GM12891 (cell line): ENCODE data around the gene PCSK9.

Source experiments
- DNase-seq: peaks from one replicate; pipeline ENCODE4 v3.0.0; 2011; ENCODE audit warnings: low spot score; ENCODE audit not compliant: insufficient read length
- FAIRE-seq: peaks from 2 replicates; lab custom pipeline; 2011; peaks lifted over from hg19 to GRCh38; lab: Jason Lieb, UNC
- PAX5 ChIP-seq: IDR thresholded peaks from 2 replicates; pipeline ENCODE4 v1.6.1; 2011; ENCODE audit warnings: low read length, moderate library complexity, mild to moderate bottlenecking; ENCODE audit not compliant: insufficient read depth, severe bottlenecking
- POLR2A ChIP-seq: IDR thresholded peaks from 2 replicates; pipeline ENCODE4 v1.6.1; 2011; ENCODE audit warnings: low read depth, low read length, control low read depth
- POLR2AphosphoS5 ChIP-seq: IDR thresholded peaks from 2 replicates; pipeline ENCODE4 v1.6.1; 2011; ENCODE audit warnings: low read depth, low read length, control low read depth
- POU2F2 ChIP-seq: IDR thresholded peaks from 2 replicates; pipeline ENCODE4 v1.6.1; 2011; ENCODE audit warnings: low read depth, mild to moderate bottlenecking, control low read depth, low read length, moderate library complexity
- SPI1 ChIP-seq: IDR thresholded peaks from 2 replicates; pipeline ENCODE4 v1.6.1; 2011; ENCODE audit warnings: low read depth, low read length, control low read depth
- TAF1 ChIP-seq: IDR thresholded peaks from 2 replicates; pipeline ENCODE4 v1.6.1; 2011; ENCODE audit warnings: low read depth, low read length, control low read depth

The PCSK9 gene

DNA sequence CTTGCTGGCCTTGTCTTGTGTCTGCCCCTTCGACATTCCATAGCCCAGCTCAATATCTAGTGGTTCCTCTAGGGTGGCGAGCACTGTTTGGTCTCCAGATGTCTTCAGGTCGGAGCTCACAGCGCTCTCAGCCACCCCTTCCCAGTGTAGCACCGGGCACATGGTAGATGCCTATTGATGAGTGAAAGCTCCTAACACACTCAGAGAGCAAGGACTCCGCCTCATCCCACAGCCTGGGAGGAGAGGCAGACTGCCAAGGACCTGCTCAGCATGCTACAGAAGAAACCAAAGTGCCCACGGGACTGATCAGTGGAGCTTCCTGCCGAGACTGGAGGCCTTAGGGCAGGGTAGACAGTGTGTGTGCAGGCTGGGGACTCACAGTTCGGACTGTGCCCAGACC lies 10.9 kb downstream of the PCSK9 start:
- TF ChIP-seq TAF1, result no peak
- TF ChIP-seq PAX5, result no peak
- no peak for TF ChIP-seq SPI1
- TF ChIP-seq POLR2AphosphoS5, result no peak
- no peak for TF ChIP-seq POLR2A
- TF ChIP-seq POU2F2, result no peak
- DNase-seq (no peak), FAIRE-seq (no peak)

- DNase-seq (no peak), FAIRE-seq (no peak)
- TF ChIP-seq PAX5 (no peak), SPI1 (no peak), POLR2AphosphoS5 (no peak), POU2F2 (no peak), TAF1 (no peak), POLR2A (no peak)
Observed at GRCh38 chr1:55051169-55051568, 11.8 kb downstream of the PCSK9 start.

- DNase-seq (no peak), FAIRE-seq (no peak)
- TF ChIP-seq POU2F2 (no peak), SPI1 (no peak), POLR2A (no peak), TAF1 (no peak), PAX5 (no peak), POLR2AphosphoS5 (no peak)
Observed at GRCh38 chr1:55051621-55052020, 12.3 kb downstream of the PCSK9 start.

DNA sequence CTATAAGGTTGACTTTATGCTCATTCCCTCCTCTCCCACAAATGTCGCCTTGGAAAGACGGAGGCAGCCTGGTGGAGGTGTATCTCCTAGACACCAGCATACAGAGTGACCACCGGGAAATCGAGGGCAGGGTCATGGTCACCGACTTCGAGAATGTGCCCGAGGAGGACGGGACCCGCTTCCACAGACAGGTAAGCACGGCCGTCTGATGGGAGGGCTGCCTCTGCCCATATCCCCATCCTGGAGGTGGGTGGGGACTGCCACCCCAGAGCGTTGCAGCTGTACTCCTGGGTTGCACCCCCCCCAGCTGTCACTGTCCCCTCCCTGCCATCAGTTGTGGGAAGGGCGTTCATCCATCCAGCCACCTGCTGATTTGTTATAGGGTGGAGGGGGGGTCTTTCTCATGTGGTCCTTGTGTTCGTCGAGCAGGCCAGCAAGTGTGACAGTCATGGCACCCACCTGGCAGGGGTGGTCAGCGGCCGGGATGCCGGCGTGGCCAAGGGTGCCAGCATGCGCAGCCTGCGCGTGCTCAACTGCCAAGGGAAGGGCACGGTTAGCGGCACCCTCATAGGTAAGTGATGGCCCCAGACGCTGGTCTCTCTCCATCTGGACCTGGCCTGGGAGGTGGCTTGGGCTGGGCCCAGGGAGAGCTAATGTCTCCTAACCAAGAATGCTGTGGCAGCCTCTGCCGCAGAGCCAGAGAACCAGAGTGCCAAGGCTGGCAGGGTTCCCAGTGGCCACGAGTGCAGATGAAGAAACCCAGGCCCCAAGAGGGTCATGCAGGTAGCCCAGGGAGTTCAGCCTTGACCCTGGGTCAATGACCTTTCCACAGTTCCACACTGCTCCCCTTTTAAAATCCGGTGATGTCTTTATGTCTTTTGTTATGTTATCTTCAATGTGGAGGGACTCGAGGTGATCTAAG lies 13.1 kb downstream of the PCSK9 start:
- TF ChIP-seq TAF1 (no peak), PAX5 (no peak), POLR2AphosphoS5 (no peak), POLR2A (no peak), SPI1 (no peak), POU2F2 (no peak)

GRCh38 chr1:55053265-55053954 lies 14.1 kb downstream of the PCSK9 start:
- no peak for TF ChIP-seq SPI1
- no peak for TF ChIP-seq PAX5
- TF ChIP-seq TAF1, result no peak
- no peak for TF ChIP-seq POU2F2
- TF ChIP-seq POLR2AphosphoS5, result no peak
- no peak for TF ChIP-seq POLR2A
- no peak for DNase-seq

More for the DNA sequence above, 13.1 kb downstream of the PCSK9 start:
- no peak for FAIRE-seq
- no peak for DNase-seq

DNA sequence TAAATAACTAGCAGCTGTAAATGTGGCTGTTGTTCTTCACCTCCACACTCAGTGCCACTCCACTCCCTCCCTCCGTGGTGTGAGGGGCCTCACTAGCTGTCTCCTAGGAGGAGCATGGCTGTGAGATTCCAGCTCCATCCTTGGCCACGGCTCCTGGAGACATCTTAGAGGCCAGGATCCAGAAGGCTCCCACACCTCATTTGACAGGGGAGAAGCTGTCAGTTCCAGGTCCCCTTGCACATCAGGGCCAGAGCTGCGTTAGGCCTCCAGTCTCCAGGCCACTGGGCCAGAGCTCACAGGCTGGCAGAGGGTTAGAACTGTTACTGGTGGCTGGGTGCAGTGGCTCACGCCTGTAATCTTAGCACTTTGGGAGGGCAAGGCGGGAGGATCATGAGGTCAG lies 15.0 kb downstream of the PCSK9 start:
- no peak for DNase-seq
- FAIRE-seq, result no peak
- no peak for TF ChIP-seq POLR2AphosphoS5

More at GRCh38 chr1:55053265-55053954, 14.1 kb downstream of the PCSK9 start:
- no peak for FAIRE-seq

DNA sequence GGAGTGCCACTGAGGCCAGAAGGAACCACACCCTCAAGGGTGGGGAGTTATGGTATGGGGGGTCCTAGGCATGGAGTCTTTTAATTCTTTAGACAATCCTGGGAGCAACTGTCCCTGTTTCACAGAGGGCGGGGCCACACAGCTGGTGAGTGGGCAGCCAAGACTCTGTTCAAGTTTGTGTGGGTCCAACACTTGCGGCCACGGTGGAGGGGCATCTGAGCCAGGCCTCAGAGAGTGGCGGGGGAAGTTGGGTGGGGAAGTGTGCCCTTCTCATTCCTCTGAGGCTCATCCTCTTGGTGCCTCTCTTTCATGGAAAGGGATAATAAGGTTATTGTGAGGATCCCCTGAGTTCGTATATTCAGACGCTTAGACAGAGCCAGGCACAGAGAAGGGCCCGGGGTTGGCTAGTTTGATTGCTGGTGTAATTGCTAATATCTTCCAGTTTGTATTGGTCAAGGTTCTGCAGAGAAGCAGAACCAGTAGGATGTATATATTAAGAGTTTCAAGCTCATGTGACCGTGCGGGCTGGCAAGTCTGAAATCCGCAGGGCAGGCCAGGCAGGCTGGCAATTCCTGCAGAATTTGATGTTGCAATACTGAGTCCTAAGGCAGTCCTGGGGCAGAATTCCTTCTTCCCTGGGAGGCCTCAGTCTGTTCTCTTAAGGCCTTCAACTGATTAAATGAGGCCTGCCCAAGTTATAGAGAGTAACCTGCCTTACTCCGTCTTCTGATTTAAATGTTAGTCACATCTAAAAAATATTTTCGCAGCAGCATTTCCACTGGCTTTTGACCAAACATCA lies 15.9 kb downstream of the PCSK9 start:
- FAIRE-seq, result no peak
- TF ChIP-seq PAX5 (no peak), SPI1 (no peak), POLR2A (no peak), POLR2AphosphoS5 (no peak), TAF1 (no peak), POU2F2 (no peak)
- no peak for DNase-seq

- FAIRE-seq, result no peak
- no peak for TF ChIP-seq PAX5
- DNase-seq, result no peak
Observed at GRCh38 chr1:55055951-55056631, 16.7 kb downstream of the PCSK9 start.

DNA sequence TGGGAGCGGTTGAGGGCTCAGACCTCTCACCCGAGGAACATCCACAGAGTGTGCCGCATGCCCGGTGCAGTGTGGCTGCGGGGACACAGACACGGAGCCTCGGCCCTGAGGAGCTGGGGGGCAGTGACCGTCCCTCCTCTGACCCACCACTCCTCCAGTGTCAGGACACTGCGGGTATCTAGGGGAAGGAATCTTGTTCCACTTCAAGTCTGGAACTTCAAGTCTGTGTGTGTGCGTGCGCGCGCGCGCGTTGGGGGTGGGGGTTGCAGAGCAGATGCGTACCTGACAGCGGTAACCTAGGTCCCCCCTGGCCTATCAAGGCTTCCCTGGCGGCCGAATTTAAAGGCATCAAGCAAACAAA lies 17.3 kb downstream of the PCSK9 start:
- no peak for TF ChIP-seq POLR2A
- TF ChIP-seq TAF1, result no peak
- TF ChIP-seq POU2F2, result no peak
- TF ChIP-seq SPI1, result no peak
- no peak for TF ChIP-seq POLR2AphosphoS5
- no peak for TF ChIP-seq PAX5
- FAIRE-seq (no peak), DNase-seq (no peak)
